Activated CD4-positive, alpha-beta T cell treated with anti-CD3 and anti-CD28 coated beads, Interleukin-2, amount 10 ng/mL, durations not matched to agents 7 days and 5 days (primary cell): Measurements from ENCODE around the gene SLC41A1. TPM values are rescaled to one million over a fixed set of nuclear protein-coding genes. Genes with fewer than 3 reads are reported as not detected.

Experiments used
- CTCF ChIA-PET: fragments of 350-600 bp; sonication (Branson Sonifier 250); formaldehyde crosslinking; loops from one replicate; lab custom pipeline; 2021; ENCODE audit warnings: antibody characterized with exemption; lab: Charles Lee
- POLR2A ChIA-PET: fragments of 350-600 bp; sonication (Branson Sonifier 250); formaldehyde crosslinking; loops from one replicate; lab custom pipeline; 2021; ENCODE audit warnings: antibody characterized with exemption; lab: Charles Lee
- DNase-seq: peaks from one replicate; pipeline ENCODE4 v3.0.0-alpha.2; 2020
- H3K27ac Mint-ChIP-seq: one replicate; pipeline ENCODE4 v1.8.0; 2021; ENCODE audit warnings: mild to moderate bottlenecking, moderate library complexity, mixed read lengths
- H3K27me3 Mint-ChIP-seq: one replicate; pipeline ENCODE4 v1.8.0; 2021; ENCODE audit warnings: mixed read lengths
- H3K36me3 Mint-ChIP-seq: one replicate; pipeline ENCODE4 v1.8.0; 2021; ENCODE audit warnings: low read depth, mixed read lengths
- H3K4me1 Mint-ChIP-seq: one replicate; pipeline ENCODE4 v1.8.0; 2021; ENCODE audit warnings: mixed read lengths
- H3K4me3 Mint-ChIP-seq: one replicate; pipeline ENCODE4 v1.8.0; 2021; ENCODE audit warnings: mild to moderate bottlenecking, moderate library complexity, mixed read lengths
- H3K9me3 Mint-ChIP-seq: one replicate; pipeline ENCODE4 v1.8.0; 2021; ENCODE audit warnings: mixed read lengths
- total RNA-seq, 2 experiments: library from RNA; stranded (reverse); gene quantifications; one replicate each; pipeline ENCODE4 v1.2.3, GENCODE V29; 2021

Gene SLC41A1
- total RNA-seq, 2 experiments from 2014 or later, result 10.8 to 12.2 TPM

DNA sequence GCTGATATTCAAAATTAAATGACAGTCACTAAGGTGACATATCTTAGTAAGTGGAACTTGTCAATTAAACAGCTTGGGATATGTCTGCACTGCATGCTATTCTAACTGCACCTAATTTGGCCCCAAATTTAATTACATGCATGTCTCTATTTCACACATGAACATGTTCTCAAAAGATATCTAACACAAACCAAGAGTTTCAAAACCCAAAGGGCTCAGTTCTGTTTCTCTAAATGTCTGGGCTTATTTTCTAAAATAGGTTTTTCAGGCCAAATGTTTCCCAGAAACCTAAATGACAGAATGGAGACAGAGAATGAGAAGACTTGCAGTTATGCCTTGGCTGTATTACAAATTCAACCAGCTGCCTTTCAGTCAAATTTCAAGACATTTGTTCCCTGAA lies 49.0 kb downstream of the SLC41A1 start:
- Mint-ChIP-seq H3K4me1 (peaks cover 15% of the 10 kb centered on the region), H3K27ac (no peak overlapping the region), H3K36me3 (peaks cover 19% of the 10 kb centered on the region), H3K9me3 (no peaks in the 10 kb centered on the region), H3K27me3 (no peaks in the 10 kb centered on the region), H3K4me3 (no peak overlapping the region)
- ChIA-PET CTCF (interaction anchor here (0.7 kb wide), 1 partner anchor 22 kb away, joined by 4 read pairs; no protein-coding TSS in a partner anchor), POLR2A (no interaction called here)
- no peak for DNase-seq

- Mint-ChIP-seq H3K27me3 (no peaks in the 10 kb centered on the region), H3K9me3 (no peaks in the 10 kb centered on the region), H3K4me1 (peaks cover 3% of the 10 kb centered on the region), H3K27ac (no peak overlapping the region), H3K4me3 (no peak overlapping the region), H3K36me3 (no peaks in the 10 kb centered on the region)
- CTCF ChIA-PET, result no interaction called here
- POLR2A ChIA-PET, result interaction anchor here (0.6 kb wide), 1 partner anchor 14 kb away, joined by 4 read pairs; no protein-coding TSS in a partner anchor
- no peak for DNase-seq
Observed at GRCh38 chr1:205760606-205761005, 52.4 kb downstream of the SLC41A1 start.

GRCh38 chr1:205756552-205756951 lies 56.4 kb downstream of the SLC41A1 start:
- H3K27me3 Mint-ChIP-seq, result no peaks in the 10 kb centered on the region
- H3K36me3 Mint-ChIP-seq, result no peaks in the 10 kb centered on the region
- H3K27ac Mint-ChIP-seq, result no peak overlapping the region
- H3K4me1 Mint-ChIP-seq, result peaks cover 1% of the 10 kb centered on the region
- DNase-seq, result no peak
- CTCF ChIA-PET, result no interaction called here
- H3K4me3 Mint-ChIP-seq, result no peak overlapping the region
- no peaks in the 10 kb centered on the region for H3K9me3 Mint-ChIP-seq
- POLR2A ChIA-PET, result no interaction called here

DNA sequence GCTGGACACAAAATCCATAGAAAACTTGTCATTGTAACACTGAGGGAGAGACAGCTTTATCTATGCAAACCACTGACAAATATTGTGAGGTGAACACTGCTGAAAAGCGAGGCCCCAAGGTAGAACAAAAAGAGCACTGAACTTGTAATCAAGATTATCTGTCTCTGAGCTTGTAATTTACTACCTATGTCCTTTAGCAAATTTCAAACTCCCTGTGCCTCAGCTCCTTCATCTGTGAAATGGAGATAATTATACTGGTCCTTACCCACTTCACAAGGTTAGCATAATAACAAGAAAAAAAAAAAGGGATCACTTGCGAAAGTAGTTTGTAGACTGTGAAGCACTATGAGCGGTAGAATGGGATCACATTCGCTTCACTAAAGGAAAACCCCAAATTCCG lies 58.1 kb downstream of the SLC41A1 start:
- ChIA-PET POLR2A (no interaction called here), CTCF (no interaction called here)
- Mint-ChIP-seq H3K36me3 (peaks cover 4% of the 10 kb centered on the region), H3K4me1 (peaks cover 12% of the 10 kb centered on the region), H3K27me3 (no peaks in the 10 kb centered on the region), H3K4me3 (no peak overlapping the region), H3K9me3 (no peaks in the 10 kb centered on the region), H3K27ac (no peak overlapping the region)
- no peak for DNase-seq

GRCh38 chr1:205751036-205751651 lies 61.9 kb downstream of the SLC41A1 start:
- Mint-ChIP-seq H3K4me1 (peaks cover 33% of the 10 kb centered on the region), H3K27ac (peak overlapping the region; percentile 98), H3K36me3 (peaks cover 21% of the 10 kb centered on the region), H3K4me3 (peak overlapping the region; percentile 89), H3K9me3 (no peaks in the 10 kb centered on the region), H3K27me3 (no peaks in the 10 kb centered on the region)
- ChIA-PET POLR2A (no interaction called here), CTCF (no interaction called here)
- DNase-seq, result no peak

DNA sequence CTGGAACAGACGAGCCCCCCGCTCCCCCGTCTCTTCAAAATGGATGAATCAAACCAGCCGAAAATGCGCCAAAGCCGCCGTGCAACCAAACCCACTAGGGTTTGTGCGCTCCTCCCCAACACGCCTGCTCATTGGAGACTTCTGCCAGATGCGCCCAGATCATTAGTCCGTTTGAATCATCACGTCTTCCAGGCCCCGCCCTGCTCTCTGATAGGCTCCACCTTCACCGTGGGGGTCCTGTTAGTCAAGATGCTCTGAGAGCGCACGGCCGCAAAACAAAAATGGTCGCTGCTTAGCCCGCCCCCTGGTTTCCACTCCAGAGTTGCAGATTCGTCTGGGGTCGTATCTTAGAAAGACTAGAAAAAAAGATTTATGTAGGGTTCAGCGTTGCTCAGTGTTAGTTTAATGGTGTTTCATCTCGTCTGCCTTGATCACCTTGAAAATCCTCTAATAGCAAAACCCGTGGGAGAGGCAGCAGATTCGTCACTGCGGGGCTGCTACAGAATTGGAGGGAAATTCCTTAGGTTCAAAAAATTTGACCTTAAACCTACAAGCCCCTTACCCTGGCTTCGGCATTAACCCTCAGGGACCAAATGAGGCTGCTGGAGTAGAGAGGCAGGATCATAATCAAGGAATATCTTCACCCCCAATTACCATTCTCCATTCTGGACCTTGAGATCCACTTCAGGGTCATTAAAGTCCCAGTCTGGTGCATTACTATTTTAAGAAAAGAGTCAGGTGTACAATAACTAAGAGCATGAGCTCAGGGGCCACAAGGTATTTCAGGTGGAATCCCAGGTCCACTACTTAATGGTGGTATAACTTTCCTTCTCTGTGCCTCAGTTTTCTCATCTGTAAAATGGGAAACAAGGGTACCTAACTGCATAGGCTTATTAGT lies 62.6 kb downstream of the SLC41A1 start, which contains the start of gene NUCKS1:
TSS of gene NUCKS1 (minus strand) at position 45 of the 898 bp plus-strand sequence. CDS start 209 bp downstream, outside the sequence.
- DNase-seq, result peak; percentile 98
- no peaks in the 10 kb centered on the region for H3K9me3 Mint-ChIP-seq
- ChIA-PET CTCF (no interaction called here), POLR2A (no interaction called here)
- H3K4me1 Mint-ChIP-seq, result peaks cover 36% of the 10 kb centered on the region
- H3K27me3 Mint-ChIP-seq, result no peaks in the 10 kb centered on the region
- peak within 1 kb of the TSS; percentile 98 for H3K27ac Mint-ChIP-seq
- H3K36me3 Mint-ChIP-seq, result peaks cover 23% of the 10 kb centered on the region
- H3K4me3 Mint-ChIP-seq, result peak within 1 kb of the TSS; percentile 92

DNA sequence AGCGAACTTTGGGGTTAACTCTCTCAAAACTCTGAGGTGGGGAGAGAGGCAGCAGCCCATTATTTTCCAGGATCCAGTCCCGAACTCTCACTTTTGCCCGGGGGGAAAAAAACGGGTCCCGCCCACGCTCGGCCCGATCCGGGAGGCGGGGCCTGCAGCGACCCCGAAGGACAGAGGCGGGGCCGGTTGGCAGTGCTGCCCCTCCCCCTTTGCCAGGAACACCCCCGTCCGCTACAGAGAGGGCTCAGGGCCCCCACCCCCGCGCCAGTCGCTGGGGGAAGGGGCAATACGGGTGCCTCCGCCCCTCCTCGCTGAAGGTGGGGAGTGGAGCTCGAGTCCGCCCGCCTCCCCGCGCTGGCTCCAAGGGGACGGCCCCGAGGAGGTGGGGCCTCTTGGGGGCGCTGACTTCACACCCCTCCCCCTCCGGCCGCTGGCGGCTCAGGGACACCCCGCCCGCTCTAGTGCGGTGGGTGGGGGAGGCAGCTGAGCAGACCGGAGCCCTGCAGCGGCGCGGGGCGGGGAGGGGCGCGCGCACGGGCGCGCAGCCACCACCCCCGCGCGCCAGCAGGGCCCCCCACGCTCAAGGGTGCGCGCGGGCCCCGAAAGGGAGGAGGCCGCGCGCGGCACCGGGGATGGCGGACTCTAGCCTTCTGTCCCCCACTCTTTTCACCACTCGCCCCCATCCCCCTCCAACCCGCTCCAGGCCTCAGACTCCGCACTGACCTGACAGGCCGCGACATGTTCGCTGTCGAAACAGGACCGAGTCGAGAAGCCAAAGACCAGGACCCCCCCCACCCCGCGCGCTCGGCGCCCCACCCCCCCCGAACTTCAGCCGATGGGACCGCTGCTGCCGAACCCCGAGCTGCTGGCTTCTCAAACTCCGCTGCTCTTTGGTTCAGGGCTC lies 63.5 kb downstream of the SLC41A1 start:
- H3K27me3 Mint-ChIP-seq, result no peaks in the 10 kb centered on the region
- H3K4me1 Mint-ChIP-seq, result peaks cover 38% of the 10 kb centered on the region
- no peaks in the 10 kb centered on the region for H3K9me3 Mint-ChIP-seq
- DNase-seq, result peak; percentile 95
- peaks cover 27% of the 10 kb centered on the region for H3K36me3 Mint-ChIP-seq
- H3K27ac Mint-ChIP-seq, result peak overlapping the region; percentile 98
- ChIA-PET CTCF (interaction anchor here (1.7 kb wide), 1 partner anchor 10 kb away, joined by 5 read pairs; no protein-coding TSS in a partner anchor), POLR2A (interaction anchor here (0.6 to 1.0 kb wide), 2 partner anchors 25 to 62 kb away, joined by 3 to 5 read pairs; no protein-coding TSS in a partner anchor)
- H3K4me3 Mint-ChIP-seq, result peak overlapping the region; percentile 92

DNA sequence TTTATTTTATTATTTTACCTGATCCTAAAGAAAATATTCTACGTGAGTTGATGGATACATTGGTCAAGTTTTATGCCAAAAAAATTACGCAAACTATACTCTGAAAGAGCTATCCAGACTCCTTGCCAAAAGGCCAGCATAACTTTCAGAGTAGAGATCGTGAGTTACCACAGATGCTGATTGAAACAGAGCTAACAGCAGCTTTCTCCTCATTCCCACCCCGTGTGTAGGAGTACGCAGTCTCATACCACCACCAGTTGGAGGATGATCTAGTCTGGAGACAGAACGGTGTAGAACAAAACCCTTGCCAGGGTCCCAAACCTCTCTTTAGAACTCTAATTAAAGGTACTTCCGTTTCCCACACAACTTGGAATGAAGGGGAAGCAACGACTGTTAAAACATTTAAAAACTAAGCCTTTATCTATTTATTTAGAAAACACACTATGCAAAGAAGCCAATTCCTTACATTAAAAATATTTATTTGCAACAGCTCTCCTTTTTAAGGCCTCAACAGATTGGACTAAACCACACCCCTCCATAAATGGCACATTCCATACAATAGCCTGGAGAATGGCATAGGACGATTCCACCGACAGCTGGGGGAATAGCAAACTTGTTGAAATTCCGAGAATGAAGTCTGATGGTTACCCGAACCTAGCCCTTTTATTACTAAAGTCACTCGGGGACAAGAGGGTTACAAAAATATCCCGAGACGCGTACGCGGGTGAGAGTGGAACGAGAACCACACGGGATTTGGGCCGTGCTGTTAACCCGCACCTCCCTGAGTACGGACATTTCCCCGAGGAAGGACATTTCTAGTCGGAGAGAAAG lies 64.4 kb downstream of the SLC41A1 start:
- Mint-ChIP-seq H3K27ac (peak overlapping the region; percentile 92), H3K4me1 (peaks cover 45% of the 10 kb centered on the region)
- POLR2A ChIA-PET, result interaction anchor here (0.6 to 1.0 kb wide), 2 partner anchors 26 to 63 kb away, joined by 3 to 5 read pairs; no protein-coding TSS in a partner anchor

DNA sequence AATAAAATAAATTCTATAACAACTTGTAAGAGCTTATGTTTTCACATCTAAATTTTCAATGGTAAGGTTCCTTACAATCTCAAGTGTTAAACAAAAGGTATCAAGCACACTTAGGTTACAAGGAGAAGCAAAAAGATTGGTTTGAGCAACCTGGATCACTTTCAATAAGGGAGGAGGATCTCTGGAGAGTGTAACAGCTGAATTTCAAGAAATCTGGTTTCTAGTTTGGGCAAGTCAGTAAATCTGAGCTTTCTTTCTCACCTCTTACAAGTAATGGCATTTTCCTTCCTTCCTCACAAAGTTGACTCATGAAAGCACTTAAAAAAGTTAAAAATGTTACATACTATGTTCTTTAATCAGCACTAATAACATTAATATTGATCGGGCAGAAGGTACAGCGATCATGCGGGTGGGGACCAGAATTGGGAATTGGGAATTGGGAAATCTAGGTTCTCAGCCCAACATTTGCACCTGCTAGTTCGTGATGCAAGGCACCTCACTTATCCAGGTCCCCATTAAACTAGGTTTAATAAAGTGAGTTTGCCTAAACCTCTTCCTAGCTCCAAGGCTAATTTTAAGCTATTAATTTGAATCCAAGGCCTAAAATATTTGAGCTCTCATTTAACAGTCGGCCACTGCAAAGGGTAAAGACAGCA lies 66.1 kb downstream of the SLC41A1 start:
- Mint-ChIP-seq H3K4me3 (peak overlapping the region; percentile 39), H3K36me3 (peaks cover 29% of the 10 kb centered on the region), H3K9me3 (no peaks in the 10 kb centered on the region), H3K27me3 (no peaks in the 10 kb centered on the region), H3K27ac (peak overlapping the region; percentile 66), H3K4me1 (peaks cover 52% of the 10 kb centered on the region)
- DNase-seq, result no peak
- ChIA-PET POLR2A (interaction anchor here (0.6 kb wide), 1 partner anchor 13 kb away, joined by 4 read pairs; no protein-coding TSS in a partner anchor), CTCF (interaction anchor here (0.8 to 2.1 kb wide), 4 partner anchors 9 to 84 kb away, joined by 3 to 7 read pairs (median 4); no protein-coding TSS in a partner anchor)

More for the DNA sequence above, 64.4 kb downstream of the SLC41A1 start:
- DNase-seq, result peak; percentile 24
- Mint-ChIP-seq H3K4me3 (peak overlapping the region; percentile 92), H3K9me3 (no peaks in the 10 kb centered on the region), H3K36me3 (peaks cover 27% of the 10 kb centered on the region), H3K27me3 (no peaks in the 10 kb centered on the region)
- CTCF ChIA-PET, result interaction anchor here (1.7 kb wide), 1 partner anchor 9 kb away, joined by 5 read pairs; no protein-coding TSS in a partner anchor

DNA sequence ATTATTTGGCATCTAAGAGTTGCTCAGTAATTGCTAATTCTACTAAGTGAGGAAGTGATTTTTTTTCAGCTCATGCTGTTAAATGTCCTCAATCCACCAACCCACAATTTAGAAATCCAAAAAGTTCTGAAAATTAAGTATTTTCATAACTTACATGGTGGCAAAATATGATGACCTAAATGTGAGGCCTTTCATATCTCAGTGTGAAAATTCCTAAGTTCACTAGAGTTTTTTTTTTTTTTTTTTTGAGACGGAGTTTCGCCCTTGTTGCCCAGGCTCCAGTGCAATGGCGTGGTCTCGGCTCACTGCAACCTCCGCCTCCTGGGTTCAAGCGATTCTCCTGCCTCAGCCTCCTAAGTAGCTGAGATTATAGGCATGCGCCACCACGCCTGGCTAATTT lies 68.6 kb downstream of the SLC41A1 start:
- CTCF ChIA-PET, result interaction anchor here (0.6 kb wide), 1 partner anchor 28 kb away, joined by 3 read pairs; no protein-coding TSS in a partner anchor
- H3K4me1 Mint-ChIP-seq, result peaks cover 49% of the 10 kb centered on the region

DNA sequence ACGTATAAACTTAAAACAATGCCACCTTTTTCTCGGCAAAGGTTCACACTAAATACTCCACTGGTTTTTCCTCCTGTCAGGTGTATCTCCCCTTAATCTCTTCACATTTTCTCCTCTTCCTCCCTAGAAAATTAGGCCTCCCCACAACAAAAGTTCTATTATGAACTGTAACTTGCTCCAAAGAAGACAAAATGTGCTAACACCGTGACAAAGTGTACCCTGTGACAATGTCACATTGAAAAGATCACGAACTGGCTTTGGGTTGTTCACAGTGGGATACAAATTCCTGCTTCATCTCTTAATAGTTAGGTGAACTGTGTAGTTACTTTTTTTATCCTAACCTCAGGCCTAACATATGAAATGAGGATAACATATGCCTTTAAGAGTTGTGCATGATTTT lies 69.0 kb downstream of the SLC41A1 start:
- Mint-ChIP-seq H3K27me3 (no peaks in the 10 kb centered on the region), H3K27ac (no peak overlapping the region), H3K4me3 (no peak overlapping the region), H3K9me3 (no peaks in the 10 kb centered on the region), H3K36me3 (peaks cover 30% of the 10 kb centered on the region), H3K4me1 (peaks cover 52% of the 10 kb centered on the region)
- CTCF ChIA-PET, result interaction anchor here (0.6 kb wide), 1 partner anchor 28 kb away, joined by 3 read pairs; no protein-coding TSS in a partner anchor
- POLR2A ChIA-PET, result no interaction called here
- DNase-seq, result no peak

More for the DNA sequence above, 68.6 kb downstream of the SLC41A1 start:
- POLR2A ChIA-PET, result no interaction called here
- Mint-ChIP-seq H3K27me3 (no peaks in the 10 kb centered on the region), H3K4me3 (no peak overlapping the region), H3K36me3 (peaks cover 28% of the 10 kb centered on the region), H3K27ac (no peak overlapping the region), H3K9me3 (no peaks in the 10 kb centered on the region)
- DNase-seq, result no peak
